ENCODE data around the gene ADGB.
"Not testable (repeated sequence)": the region's sequence is repeated elsewhere in the genome, so short reads cannot be mapped to it uniquely, and the experiment has no call there.

ADGB gene

GRCh38 chr6:146767632-146768031 is 168.9 kb downstream of the ADGB start:
- peak; percentile 29 for DNase-seq (ENCODE audit: low spot score)

GRCh38 chr6:146768722-146769121 is 169.9 kb downstream of the ADGB start:
- DNase-seq (ENCODE audit: low spot score), result peak; percentile 54

GRCh38 chr6:146770275-146770964 is 171.6 kb downstream of the ADGB start:
- no peak for DNase-seq (ENCODE audit: low spot score)

GRCh38 chr6:146770965-146771735 is 172.4 kb downstream of the ADGB start:
- no peak for DNase-seq (ENCODE audit: low spot score)

GRCh38 chr6:146775220-146775619 is 176.4 kb downstream of the ADGB start:
- DNase-seq (ENCODE audit: low spot score), result peak; percentile 26

GRCh38 chr6:146781836-146782235 is 183.1 kb downstream of the ADGB start:
- no peak for DNase-seq (ENCODE audit: low spot score)

- peak; percentile 62 for DNase-seq (ENCODE audit: low spot score)
Observed at GRCh38 chr6:146785001-146785585, 186.3 kb downstream of the ADGB start.

GRCh38 chr6:146787876-146788508 is 189.2 kb downstream of the ADGB start:
- no peak for DNase-seq (ENCODE audit: low spot score)

GRCh38 chr6:146790561-146791091 is 191.9 kb downstream of the ADGB start:
- DNase-seq (ENCODE audit: low spot score), result no peak

GRCh38 chr6:146791930-146792329 is 193.2 kb downstream of the ADGB start:
- DNase-seq (ENCODE audit: low spot score), result no peak

- not testable (repeated sequence) for DNase-seq (ENCODE audit: low spot score)
Observed at GRCh38 chr6:146793218-146793617, 194.4 kb downstream of the ADGB start.

GRCh38 chr6:146795479-146796133 is 196.8 kb downstream of the ADGB start:
- DNase-seq (ENCODE audit: low spot score), result no peak

GRCh38 chr6:146803167-146803566 is 204.4 kb downstream of the ADGB start:
- not testable (repeated sequence) for DNase-seq (ENCODE audit: low spot score)

- no peak for DNase-seq (ENCODE audit: low spot score)
Observed at GRCh38 chr6:146803601-146804000, 204.8 kb downstream of the ADGB start.

GRCh38 chr6:146805546-146806325 is 207.0 kb downstream of the ADGB start:
- no peak for DNase-seq (ENCODE audit: low spot score)

GRCh38 chr6:146809014-146809413 is 210.2 kb downstream of the ADGB start:
- not testable (repeated sequence) for DNase-seq (ENCODE audit: low spot score)

- DNase-seq (ENCODE audit: low spot score), result not testable (repeated sequence)
Observed at GRCh38 chr6:146812811-146813321, 214.1 kb downstream of the ADGB start.

GRCh38 chr6:146813554-146813953 is 214.8 kb downstream of the ADGB start:
- DNase-seq (ENCODE audit: low spot score), result no peak

GRCh38 chr6:146814148-146814750 is 215.5 kb downstream of the ADGB start:
- DNase-seq (ENCODE audit: low spot score), result no peak

Data from SK-N-DZ (cell line).